GM23338 (cell line): ENCODE measurements around the gene IQGAP2.

ENCODE experiments used
- CTCF ChIP-seq, 2 experiments: fragments of 200-600 bp in 1 of 2; sonication (generic) in 1 of 2; conservative IDR thresholded peaks; 2 replicates each; pipeline versions ENCODE4 v1.5.1 to v1.6.1; 2016 to 2017; ENCODE audit warnings: antibody characterized with exemption in 2 of 2, low read depth in 2 of 2, mild to moderate bottlenecking in 2 of 2, moderate library complexity in 1 of 2
- EZH2phosphoT487 ChIP-seq: fragments of 200-600 bp; sonication (generic); IDR thresholded peaks from one replicate; pipeline ENCODE4 v1.8.1; 2018; ENCODE audit warnings: antibody characterized with exemption; ENCODE audit not compliant: unreplicated experiment
- POLR2AphosphoS5 ChIP-seq: IDR thresholded peaks from 2 replicates; pipeline ENCODE4 v1.6.1; 2016; ENCODE audit warnings: antibody characterized with exemption, low read depth
- REST ChIP-seq: IDR thresholded peaks from one replicate; pipeline ENCODE4 v1.6.1; 2018; ENCODE audit warnings: antibody characterized with exemption; ENCODE audit not compliant: unreplicated experiment

- TF ChIP-seq CTCF (conservative IDR thresholded peaks at IDR 0.05; ENCODE audit: low read depth in 2 of 2) (no peak), REST (no peak), EZH2phosphoT487 (no peak), POLR2AphosphoS5 (no peak)
These were observed 36.5 kb upstream of the IQGAP2 start for GRCh38 chr5:76366596-76366995.
